Right lobe of liver (tissue), 4 donors: Measurements from ENCODE around the gene RBM23.

Source experiments
- CTCF ChIP-seq, 4 donors: fragments of 200-600 bp in 3 of 4; fragments of 450-650 bp in 1 of 4; IDR thresholded peaks; one replicate each; pipeline versions ENCODE4 v1.5.1 to v1.8.0; 2016 to 2022; ENCODE audit warnings: antibody characterized with exemption in 4 of 4, mild to moderate bottlenecking in 2 of 4
- POLR2A ChIP-seq: fragments of 450-650 bp; IDR thresholded peaks from one replicate; pipeline ENCODE4 v1.6.1; 2017; ENCODE audit warnings: antibody characterized with exemption, mild to moderate bottlenecking
- donor health status: DM: no; HTN: no; CAD: no.
- donor health status: DM: no; HTN: no; CAD: no.
- donor health status: DM: no; HTN: yes; CAD: no.

GRCh38 chr14:22939684-22940083, 20.7 kb upstream of the RBM23 start:
- TF ChIP-seq CTCF (IDR thresholded peaks at IDR 0.05) (no peak), POLR2A (no peak)
